Skin epidermis (tissue), 12 donors: Measurements from ENCODE around the gene CNNM2.
A peak's percentile ranks its signal among the peaks of the same experiment; 100 is the strongest.

Experiments
- H3K27ac ChIP-seq, 21 experiments: fragments of 200-600 bp; sonication (generic) in 11 of 21; one replicate each; pipeline ENCODE4 v1.5.0; 2020; ENCODE audit warnings: mild to moderate bottlenecking in 3 of 21, inconsistent platforms in 2 of 21, moderate library complexity in 2 of 21
- H3K4me3 ChIP-seq, 7 experiments: fragments of 200-600 bp; sonication (generic) in 2 of 7; one replicate each; pipeline ENCODE4 v1.5.0; 2020; ENCODE audit warnings: inconsistent platforms in 2 of 7, mild to moderate bottlenecking in 2 of 7, moderate library complexity in 1 of 7

Gene CNNM2

DNA sequence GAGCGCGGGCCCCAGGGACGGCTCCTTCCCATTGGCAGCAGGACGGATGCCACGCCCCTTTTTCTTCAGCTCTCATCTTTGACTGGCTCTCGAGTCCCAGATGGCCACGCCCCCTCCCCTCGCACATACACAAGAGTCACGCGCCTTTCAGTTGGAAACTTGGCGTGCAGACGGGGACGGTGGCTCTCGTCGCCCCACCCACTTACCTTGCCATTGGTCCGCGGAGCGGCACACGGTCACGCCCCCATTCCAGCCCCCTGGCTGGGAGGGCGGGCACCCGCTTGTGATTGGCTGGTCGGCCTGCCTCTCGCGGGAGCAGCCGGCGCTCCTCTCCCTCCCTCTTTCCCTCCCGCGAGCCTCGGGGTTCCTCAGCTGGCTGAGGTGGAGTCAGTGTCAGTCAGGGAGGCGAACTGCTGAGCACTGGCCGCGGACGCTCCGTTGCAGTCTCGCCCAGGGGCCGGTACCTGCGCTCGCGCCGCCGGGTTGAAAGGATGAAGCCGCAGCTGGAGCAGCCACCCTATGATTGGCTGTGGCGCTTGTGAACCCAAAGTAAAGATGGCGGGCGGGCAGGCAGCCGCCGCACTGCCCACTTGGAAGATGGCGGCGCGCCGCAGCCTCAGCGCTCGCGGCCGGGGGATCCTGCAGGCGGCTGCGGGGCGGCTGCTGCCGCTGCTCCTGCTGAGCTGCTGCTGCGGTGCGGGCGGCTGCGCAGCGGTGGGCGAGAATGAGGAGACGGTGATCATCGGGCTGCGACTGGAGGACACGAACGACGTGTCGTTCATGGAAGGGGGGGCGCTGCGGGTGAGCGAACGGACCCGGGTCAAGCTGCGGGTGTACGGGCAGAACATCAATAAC, at the start of gene CNNM2:
Gene CNNM2, plus strand, starts transcription at position 333 of the 855 bp plus-strand sequence. Its CDS starts 187 bp downstream, at position 520.
- H3K4me3 ChIP-seq: peak within 1 kb of the TSS; percentile 88 to 98 (median 93)
- H3K27ac ChIP-seq: peak within 1 kb of the TSS; percentile 8 to 88 (median 80)

DNA sequence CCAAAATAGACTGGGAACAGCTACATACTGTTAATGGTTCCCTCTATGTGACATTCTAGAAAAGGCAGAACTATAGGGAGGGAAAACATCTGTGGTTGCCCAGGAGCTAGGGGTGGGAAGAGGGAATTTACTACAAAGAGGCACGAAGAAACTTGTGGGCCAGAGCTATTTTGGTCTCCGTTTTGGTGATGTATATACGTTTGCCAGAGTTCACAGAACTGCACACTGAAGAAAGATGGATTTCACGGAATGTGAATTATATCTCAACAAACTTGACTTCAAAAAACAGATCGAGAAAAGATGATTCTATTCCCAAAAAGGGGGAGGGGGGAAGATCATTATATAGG, 49.2 kb upstream of the CNNM2 start:
- Histone ChIP-seq H3K27ac (peak overlapping the region in 3 of 21 experiments; percentile 45 to 64 (median 51)), H3K4me3 (peak overlapping the region in 5 of 7 experiments; percentile 19 to 55 (median 32))

- Histone ChIP-seq H3K4me3 (peak within 1 kb of the TSS; percentile 19 to 55 (median 27)), H3K27ac (peak within 1 kb of the TSS in 8 of 21 experiments; percentile 4 to 64 (median 46))
These were observed 48.6 kb upstream of the CNNM2 start, which contains the start of gene AS3MT for GRCh38 chr10:102869258-102870198. TSS of gene AS3MT (plus strand) at chr10:102869470. CDS start at chr10:102869593, 123 bp downstream.

DNA sequence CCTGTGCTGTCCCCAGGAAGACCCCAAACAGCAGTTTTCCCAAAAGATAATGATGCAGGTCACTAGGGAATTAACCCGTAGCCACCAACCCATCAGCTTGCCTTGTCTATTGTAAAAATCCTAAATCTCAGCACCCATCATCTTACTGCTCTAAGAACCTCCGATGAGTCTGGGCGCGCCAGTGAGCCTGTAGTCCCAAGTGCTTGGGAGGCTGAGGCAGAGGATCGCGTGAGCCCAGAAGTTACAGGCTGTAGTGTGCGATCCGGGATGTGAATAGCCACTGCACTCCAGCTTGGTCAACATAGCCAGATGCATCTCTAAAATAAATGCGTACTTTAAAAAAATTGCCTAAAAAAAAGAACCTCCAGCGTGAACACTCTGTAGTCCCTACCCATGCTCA, 47.9 kb upstream of the CNNM2 start:
- H3K27ac ChIP-seq: no peak overlapping the region
- peak overlapping the region in 3 of 7 experiments; percentile 27 to 55 (median 32) for H3K4me3 ChIP-seq

DNA sequence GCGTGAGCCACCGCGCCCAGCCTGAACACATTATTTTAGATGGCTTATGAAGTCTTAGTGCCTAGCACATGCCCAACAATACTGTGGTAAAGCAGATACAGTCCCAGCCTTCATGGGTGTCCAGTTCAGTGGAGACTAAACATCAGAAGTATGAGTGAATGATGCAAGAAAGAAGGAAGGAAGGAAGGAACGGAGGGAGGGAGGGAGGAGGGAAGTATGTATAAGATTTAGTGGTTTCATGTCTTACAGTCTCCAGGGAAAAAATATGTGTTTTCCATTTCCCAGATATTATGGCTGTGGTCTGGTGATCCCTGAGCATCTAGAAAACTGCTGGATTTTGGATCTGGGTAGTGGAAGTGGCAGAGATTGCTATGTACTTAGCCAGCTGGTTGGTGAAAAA, 45.9 kb upstream of the CNNM2 start:
- Histone ChIP-seq H3K4me3 (no peak overlapping the region), H3K27ac (no peak overlapping the region)

DNA sequence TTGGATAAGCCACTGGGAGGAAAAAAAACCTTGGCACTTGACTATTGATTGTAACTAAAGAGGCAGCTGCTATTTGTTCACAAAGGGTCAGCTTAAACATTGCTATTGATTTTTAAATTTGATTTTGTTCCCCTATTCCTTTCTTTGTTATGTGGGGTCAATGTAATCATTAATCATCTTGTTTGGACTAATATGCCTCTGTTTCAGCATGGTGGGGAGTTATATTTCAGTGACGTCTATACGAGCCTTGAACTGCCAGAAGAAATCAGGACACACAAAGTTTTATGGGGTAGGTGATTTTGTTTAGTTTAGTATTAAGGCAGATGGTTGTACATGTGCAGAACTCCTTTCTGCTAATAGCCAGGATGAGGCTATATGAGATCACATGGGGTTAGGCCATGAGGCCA, 41.3 kb upstream of the CNNM2 start:
- no peak overlapping the region for H3K27ac ChIP-seq
- no peak overlapping the region for H3K4me3 ChIP-seq

DNA sequence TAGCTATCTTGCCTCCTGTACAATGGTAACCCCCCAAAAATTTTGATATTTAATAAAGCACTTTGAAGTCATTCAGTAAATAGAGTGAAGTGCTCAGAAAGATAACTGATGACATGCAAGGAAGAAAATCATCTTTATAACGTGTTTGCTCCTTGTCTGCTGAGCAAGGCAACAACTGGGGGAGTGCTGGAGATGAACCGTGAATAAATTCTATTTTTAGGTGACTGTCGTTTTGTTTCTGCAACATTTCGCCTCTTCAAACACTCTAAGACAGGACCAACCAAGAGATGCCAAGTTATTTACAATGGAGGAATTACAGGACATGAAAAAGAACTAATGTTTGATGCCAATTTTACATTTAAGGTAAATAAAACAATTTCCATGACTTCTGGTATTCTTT, 39.5 kb upstream of the CNNM2 start:
- Histone ChIP-seq H3K4me3 (no peak overlapping the region), H3K27ac (no peak overlapping the region)

GRCh38 chr10:102880256-102880655, 37.8 kb upstream of the CNNM2 start:
- no peak overlapping the region for H3K4me3 ChIP-seq
- no peak overlapping the region for H3K27ac ChIP-seq

- Histone ChIP-seq H3K4me3 (no peak overlapping the region), H3K27ac (no peak overlapping the region)
These were observed 30.0 kb upstream of the CNNM2 start for GRCh38 chr10:102888048-102888447.

DNA sequence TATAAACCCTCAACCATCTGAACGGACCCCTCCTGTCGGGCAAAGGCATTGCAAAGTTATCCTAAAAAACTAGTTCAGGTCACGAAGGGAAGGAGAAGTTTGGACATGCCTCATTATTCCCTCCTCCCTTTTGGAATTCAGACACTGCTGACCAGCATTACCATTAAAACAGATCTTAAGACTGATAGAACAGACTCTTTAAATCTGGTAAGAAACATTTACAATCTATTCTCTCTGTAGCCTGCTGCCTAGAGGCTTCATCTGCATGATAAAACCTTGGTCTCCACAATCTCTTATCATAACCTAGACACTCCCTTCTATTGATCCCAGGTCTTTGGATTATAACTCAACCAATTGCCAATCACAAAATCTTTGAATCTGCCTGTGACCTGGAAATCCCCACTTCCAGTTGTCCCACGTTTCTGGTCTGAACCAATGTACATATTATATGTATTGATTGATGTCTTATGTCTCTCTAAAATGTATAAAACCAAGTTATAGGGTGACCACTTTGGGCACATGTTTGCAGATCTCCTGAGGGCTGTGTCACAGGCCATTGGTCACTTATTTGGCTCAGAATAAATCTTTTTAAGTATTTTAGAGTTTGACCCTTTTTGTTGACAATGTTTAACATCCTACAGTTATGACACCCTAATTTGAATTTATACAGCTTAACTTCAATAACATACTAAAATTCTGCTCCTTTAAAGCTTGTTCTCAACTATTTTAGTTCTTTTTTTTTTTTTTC, 23.5 kb upstream of the CNNM2 start:
- Histone ChIP-seq H3K4me3 (no peak overlapping the region), H3K27ac (no peak overlapping the region)

DNA sequence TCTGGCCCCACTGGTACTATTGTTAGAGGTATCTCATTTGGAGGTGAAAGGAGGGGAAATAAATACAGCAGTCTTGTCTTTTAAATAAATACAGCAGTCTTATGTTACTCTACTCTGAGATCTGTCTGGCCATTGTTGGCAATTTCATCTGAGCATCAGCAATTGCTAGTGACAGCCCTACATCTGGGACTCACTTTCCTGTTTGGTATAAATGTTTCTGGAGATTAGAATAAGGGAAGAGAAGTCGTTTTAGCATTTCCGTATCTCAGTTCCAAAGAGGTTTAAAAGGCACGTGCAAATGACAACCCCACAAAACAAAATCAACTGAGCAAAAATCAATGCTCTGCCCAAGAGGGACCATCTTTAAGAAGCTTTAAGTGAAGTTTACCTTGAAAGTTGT, 18.1 kb upstream of the CNNM2 start:
- Histone ChIP-seq H3K27ac (no peak overlapping the region), H3K4me3 (no peak overlapping the region)

GRCh38 chr10:102904346-102904745, 13.7 kb upstream of the CNNM2 start:
- H3K27ac ChIP-seq: no peak overlapping the region
- H3K4me3 ChIP-seq: no peak overlapping the region

- Histone ChIP-seq H3K4me3 (no peak overlapping the region), H3K27ac (no peak overlapping the region)
These were observed 11.6 kb upstream of the CNNM2 start for GRCh38 chr10:102906507-102906906.

GRCh38 chr10:102914781-102915180, 3.3 kb upstream of the CNNM2 start:
- no peak overlapping the region for H3K4me3 ChIP-seq
- no peak overlapping the region for H3K27ac ChIP-seq

DNA sequence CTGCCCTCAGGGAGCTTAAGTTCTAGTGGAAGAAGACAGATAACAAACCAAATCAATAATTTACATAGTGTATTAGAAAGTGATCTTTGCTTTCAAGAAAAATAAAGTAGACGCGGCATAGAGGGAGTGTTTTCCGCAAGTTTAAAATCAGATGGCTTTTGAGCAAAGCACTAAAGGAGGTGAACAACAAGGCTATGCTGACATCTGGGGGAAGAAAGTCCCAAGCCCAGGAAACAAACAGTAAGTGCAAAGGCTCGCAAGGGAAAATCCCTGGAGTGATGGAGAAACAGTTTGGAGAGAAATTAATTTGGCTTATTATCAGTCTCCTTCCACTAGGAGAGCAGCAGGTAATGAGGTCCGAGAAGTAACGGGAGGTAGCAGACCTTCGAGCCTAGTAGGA, 1.9 kb upstream of the CNNM2 start:
- no peak overlapping the region for H3K4me3 ChIP-seq
- H3K27ac ChIP-seq: no peak overlapping the region

GRCh38 chr10:102917314-102917961, 656 bp upstream of the CNNM2 start:
- H3K4me3 ChIP-seq: peak overlapping the region; percentile 88 to 98 (median 93)
- peak overlapping the region in 18 of 21 experiments; percentile 25 to 88 (median 74) for H3K27ac ChIP-seq

GRCh38 chr10:102918817-102919245, 737 bp downstream of the CNNM2 start:
- peak overlapping the region; percentile 88 to 98 (median 93) for H3K4me3 ChIP-seq
- H3K27ac ChIP-seq: peak overlapping the region; percentile 8 to 88 (median 76)

GRCh38 chr10:102919246-102919959, 1.3 kb downstream of the CNNM2 start:
- Histone ChIP-seq H3K27ac (peak overlapping the region in 2 of 21 experiments; percentile 70 to 80), H3K4me3 (peak overlapping the region; percentile 88 to 98 (median 93))
